Muscle of arm (tissue), 12 donors: ENCODE results near the gene METAP1. TPM values are rescaled to one million over a fixed set of nuclear protein-coding genes. Genes with fewer than 3 reads are reported as not detected.
"Not testable (repeated sequence)": the region's sequence is repeated elsewhere in the genome, so short reads cannot be mapped to it uniquely, and the experiment has no call there.

Experiments used
- DNase-seq: peaks from one replicate; pipeline ENCODE4 v3.0.0-alpha.2; 2013
- polyA plus RNA-seq, 12 donors: library from polyadenylated mRNA; unstranded; fragments of 120-200 nt; gene quantifications; one replicate each; pipeline ENCODE4 v1.2.1, GENCODE V29; 2013; ENCODE audit not compliant: insufficient read length in 12 of 12

Gene METAP1
- polyA plus RNA-seq, 12 donors = 24.6 to 43.9 (median 33.3) TPM; not detected in 1

GRCh38 chr4:98994474-98995182 lies 893 bp upstream of the METAP1 start:
- DNase-seq = no peak

GRCh38 chr4:98996056-98996764 lies 689 bp downstream of the METAP1 start:
- peak; percentile 31 for DNase-seq

- DNase-seq = no peak
Measured at GRCh38 chr4:98996765-98997068, 1.2 kb downstream of the METAP1 start.

- no peak for DNase-seq
Measured at GRCh38 chr4:98997166-98997565, 1.6 kb downstream of the METAP1 start.

GRCh38 chr4:98998551-98998950 lies 3.0 kb downstream of the METAP1 start:
- DNase-seq = no peak

- DNase-seq = no peak
Measured at GRCh38 chr4:99002279-99002678, 6.8 kb downstream of the METAP1 start.

- no peak for DNase-seq
Measured at GRCh38 chr4:99008051-99008450, 12.5 kb downstream of the METAP1 start.

- DNase-seq = no peak
Measured at GRCh38 chr4:99011910-99012309, 16.4 kb downstream of the METAP1 start.

- DNase-seq = no peak
Measured at GRCh38 chr4:99013402-99013843, 17.9 kb downstream of the METAP1 start.

- DNase-seq = no peak
Measured at GRCh38 chr4:99013884-99014523, 18.5 kb downstream of the METAP1 start.

- no peak for DNase-seq
Measured at GRCh38 chr4:99021386-99021785, 25.9 kb downstream of the METAP1 start.

GRCh38 chr4:99022566-99022965 lies 27.0 kb downstream of the METAP1 start:
- DNase-seq = no peak

GRCh38 chr4:99023800-99024251 lies 28.3 kb downstream of the METAP1 start:
- not testable (repeated sequence) for DNase-seq

GRCh38 chr4:99024481-99025275 lies 29.2 kb downstream of the METAP1 start:
- no peak for DNase-seq

- no peak for DNase-seq
Measured at GRCh38 chr4:99025506-99025905, 30.0 kb downstream of the METAP1 start.

GRCh38 chr4:99027304-99027703 lies 31.8 kb downstream of the METAP1 start:
- no peak for DNase-seq

GRCh38 chr4:99028187-99028586 lies 32.7 kb downstream of the METAP1 start:
- no peak for DNase-seq

- DNase-seq = no peak
Measured at GRCh38 chr4:99029018-99029735, 33.7 kb downstream of the METAP1 start.

- DNase-seq = no peak
Measured at GRCh38 chr4:99029852-99030251, 34.3 kb downstream of the METAP1 start.

- no peak for DNase-seq
Measured at GRCh38 chr4:99033956-99034355, 38.4 kb downstream of the METAP1 start.

- DNase-seq = no peak
Measured at GRCh38 chr4:99038213-99038612, 42.7 kb downstream of the METAP1 start.
